ENCODE measurements around the gene KIF13A. TPM values are rescaled to one million over a fixed set of nuclear protein-coding genes. Genes with fewer than 3 reads are reported as not detected.

The KIF13A gene
- total and polyA plus RNA-seq, 9 of the 15 experiments (the other 6 are each of a cell fraction or from before 2014, with no cell fraction given) = 3.6 to 44.3 (median 29.7) TPM

GRCh38 chr6:17971128-17972073 lies 16.0 kb downstream of the KIF13A start (continued):
- TF ChIP-seq PKNOX1 (IDR thresholded peaks at IDR 0.05) (no peak), TAF15 (IDR thresholded peaks at IDR 0.05; ENCODE audit: low read depth, low read length) (no peak), ZNF253 (CRISPR knock-in tag; conservative IDR thresholded peaks at IDR 0.05) (no peak), JUN (IDR thresholded peaks at IDR 0.05; ENCODE audit: borderline replicate concordance, low read depth, low read length) (peak; percentile 93), JUN (CRISPR knock-in tag; IDR thresholded peaks at IDR 0.05; ENCODE audit: borderline replicate concordance) (no peak), CEBPB (tag; IDR thresholded peaks at IDR 0.05) (peak; percentile 17; the same call in 1 of the 2 replicates), POLR2AphosphoS5 (IDR thresholded peaks at IDR 0.05; ENCODE audit: control insufficient read depth, insufficient read depth, low read depth, low read length) (no peak), PHF21A (IDR thresholded peaks at IDR 0.05; ENCODE audit: borderline replicate concordance, low read depth) (no peak), CREB3 (tag; conservative IDR thresholded peaks at IDR 0.05; ENCODE audit: low read depth) (no peak), HDAC6 (IDR thresholded peaks at IDR 0.05; ENCODE audit: low read depth, low read length) (no peak), FOXA3 (CRISPR knock-in tag; conservative IDR thresholded peaks at IDR 0.05 in 1 of 2, IDR thresholded peaks at IDR 0.05 in 1 of 2) (no peak), RB1 (IDR thresholded peaks at IDR 0.05; ENCODE audit: low read depth) (no peak)
- TF ChIP-seq, protein P1, sequence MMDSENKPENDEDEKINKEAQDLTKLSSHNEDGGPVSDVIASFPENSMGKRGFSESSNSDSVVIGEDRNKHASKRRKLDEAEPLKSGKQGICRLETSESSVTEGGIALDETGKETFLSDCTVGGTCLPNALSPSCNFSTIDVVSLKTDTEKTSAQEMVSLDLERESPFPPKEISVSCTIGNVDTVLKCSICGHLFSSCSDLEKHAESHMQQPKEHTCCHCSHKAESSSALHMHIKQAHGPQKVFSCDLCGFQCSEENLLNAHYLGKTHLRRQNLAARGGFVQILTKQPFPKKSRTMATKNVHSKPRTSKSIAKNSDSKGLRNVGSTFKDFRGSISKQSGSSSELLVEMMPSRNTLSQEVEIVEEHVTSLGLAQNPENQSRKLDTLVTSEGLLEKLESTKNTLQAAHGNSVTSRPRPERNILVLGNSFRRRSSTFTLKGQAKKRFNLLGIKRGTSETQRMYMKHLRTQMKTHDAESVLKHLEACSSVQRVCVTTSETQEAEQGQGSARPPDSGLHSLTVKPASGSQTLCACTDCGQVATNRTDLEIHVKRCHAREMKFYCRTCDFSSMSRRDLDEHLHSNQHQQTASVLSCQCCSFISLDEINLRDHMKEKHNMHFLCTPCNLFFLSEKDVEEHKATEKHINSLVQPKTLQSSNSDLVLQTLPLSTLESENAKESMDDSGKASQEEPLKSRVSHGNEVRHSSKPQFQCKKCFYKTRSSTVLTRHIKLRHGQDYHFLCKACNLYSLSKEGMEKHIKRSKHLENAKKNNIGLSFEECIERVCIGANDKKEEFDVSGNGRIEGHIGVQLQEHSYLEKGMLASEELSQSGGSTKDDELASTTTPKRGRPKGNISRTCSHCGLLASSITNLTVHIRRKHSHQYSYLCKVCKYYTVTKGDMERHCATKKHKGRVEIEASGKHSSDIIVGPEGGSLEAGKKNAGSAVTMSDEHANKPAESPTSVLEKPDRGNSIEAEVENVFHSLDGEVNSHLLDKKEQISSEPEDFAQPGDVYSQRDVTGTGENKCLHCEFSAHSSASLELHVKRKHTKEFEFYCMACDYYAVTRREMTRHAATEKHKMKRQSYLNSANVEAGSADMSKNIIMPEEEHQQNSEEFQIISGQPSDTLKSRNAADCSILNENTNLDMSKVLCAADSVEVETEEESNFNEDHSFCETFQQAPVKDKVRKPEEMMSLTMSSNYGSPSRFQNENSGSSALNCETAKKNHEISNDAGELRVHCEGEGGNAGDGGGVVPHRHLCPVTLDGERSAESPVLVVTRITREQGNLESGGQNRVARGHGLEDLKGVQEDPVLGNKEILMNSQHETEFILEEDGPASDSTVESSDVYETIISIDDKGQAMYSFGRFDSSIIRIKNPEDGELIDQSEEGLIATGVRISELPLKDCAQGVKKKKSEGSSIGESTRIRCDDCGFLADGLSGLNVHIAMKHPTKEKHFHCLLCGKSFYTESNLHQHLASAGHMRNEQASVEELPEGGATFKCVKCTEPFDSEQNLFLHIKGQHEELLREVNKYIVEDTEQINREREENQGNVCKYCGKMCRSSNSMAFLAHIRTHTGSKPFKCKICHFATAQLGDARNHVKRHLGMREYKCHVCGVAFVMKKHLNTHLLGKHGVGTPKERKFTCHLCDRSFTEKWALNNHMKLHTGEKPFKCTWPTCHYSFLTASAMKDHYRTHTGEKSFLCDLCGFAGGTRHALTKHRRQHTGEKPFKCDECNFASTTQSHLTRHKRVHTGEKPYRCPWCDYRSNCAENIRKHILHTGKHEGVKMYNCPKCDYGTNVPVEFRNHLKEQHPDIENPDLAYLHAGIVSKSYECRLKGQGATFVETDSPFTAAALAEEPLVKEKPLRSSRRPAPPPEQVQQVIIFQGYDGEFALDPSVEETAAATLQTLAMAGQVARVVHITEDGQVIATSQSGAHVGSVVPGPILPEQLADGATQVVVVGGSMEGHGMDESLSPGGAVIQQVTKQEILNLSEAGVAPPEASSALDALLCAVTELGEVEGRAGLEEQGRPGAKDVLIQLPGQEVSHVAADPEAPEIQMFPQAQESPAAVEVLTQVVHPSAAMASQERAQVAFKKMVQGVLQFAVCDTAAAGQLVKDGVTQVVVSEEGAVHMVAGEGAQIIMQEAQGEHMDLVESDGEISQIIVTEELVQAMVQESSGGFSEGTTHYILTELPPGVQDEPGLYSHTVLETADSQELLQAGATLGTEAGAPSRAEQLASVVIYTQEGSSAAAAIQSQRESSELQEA (IDR thresholded peaks at IDR 0.05; ENCODE audit: low read depth) = no peak
- TF ChIP-seq, protein P2, sequence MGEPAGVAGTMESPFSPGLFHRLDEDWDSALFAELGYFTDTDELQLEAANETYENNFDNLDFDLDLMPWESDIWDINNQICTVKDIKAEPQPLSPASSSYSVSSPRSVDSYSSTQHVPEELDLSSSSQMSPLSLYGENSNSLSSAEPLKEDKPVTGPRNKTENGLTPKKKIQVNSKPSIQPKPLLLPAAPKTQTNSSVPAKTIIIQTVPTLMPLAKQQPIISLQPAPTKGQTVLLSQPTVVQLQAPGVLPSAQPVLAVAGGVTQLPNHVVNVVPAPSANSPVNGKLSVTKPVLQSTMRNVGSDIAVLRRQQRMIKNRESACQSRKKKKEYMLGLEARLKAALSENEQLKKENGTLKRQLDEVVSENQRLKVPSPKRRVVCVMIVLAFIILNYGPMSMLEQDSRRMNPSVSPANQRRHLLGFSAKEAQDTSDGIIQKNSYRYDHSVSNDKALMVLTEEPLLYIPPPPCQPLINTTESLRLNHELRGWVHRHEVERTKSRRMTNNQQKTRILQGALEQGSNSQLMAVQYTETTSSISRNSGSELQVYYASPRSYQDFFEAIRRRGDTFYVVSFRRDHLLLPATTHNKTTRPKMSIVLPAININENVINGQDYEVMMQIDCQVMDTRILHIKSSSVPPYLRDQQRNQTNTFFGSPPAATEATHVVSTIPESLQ (CRISPR knock-in tag; IDR thresholded peaks at IDR 0.05) = no peak
